IMR-90 (cell line): ENCODE measurements around the gene PTH. TPM values are rescaled to one million over a fixed set of nuclear protein-coding genes. Genes with fewer than 3 reads are reported as not detected.

Experiments
- ATAC-seq: fragments of 200-7000 bp; cut with Tn5 transposase; 2 replicates; pipeline ENCODE4 v1.9.1; 2020; ENCODE audit warnings: low read depth, mild to moderate bottlenecking, moderate library complexity
- BruUV-seq: library from RNA; stranded (reverse); fragments of 400-500 nt; replicated peaks from 2 replicates; lab custom pipeline; 2021; lab: Mats Ljungman, UMichigan
- CTCF ChIA-PET: fragments of 300-600 bp; formaldehyde crosslinking; extraction: SDS; loops from one replicate; lab custom pipeline; 2021; ENCODE audit warnings: antibody characterized with exemption; lab: Yijun Ruan, JAX
- POLR2A ChIA-PET: fragments of 300-600 bp; sonication (Branson Sonifier 250); formaldehyde crosslinking; loops from one replicate; lab custom pipeline; 2022; ENCODE audit warnings: antibody characterized with exemption; ENCODE audit not compliant: unreplicated experiment; lab: Charles Lee
- DNase-seq: peaks from one replicate; pipeline ENCODE4 v3.0.0; 2013
- H2AFZ ChIP-seq: replicated peaks from 2 replicates; pipeline ENCODE3; 2013; ENCODE audit warnings: low read length, mild to moderate bottlenecking; ENCODE audit not compliant: poor library complexity
- H2AK5ac ChIP-seq: 2 replicates; pipeline ENCODE4 v1.6.1; 2013; ENCODE audit warnings: low read depth, low read length, inconsistent platforms
- H2AK9ac ChIP-seq: replicated peaks from 2 replicates; pipeline ENCODE3; 2013; ENCODE audit warnings: mild to moderate bottlenecking, low read depth, low read length, moderate library complexity; ENCODE audit not compliant: poor library complexity
- H2BK120ac ChIP-seq: 2 replicates; pipeline ENCODE4 v1.6.1; 2013; ENCODE audit warnings: low read depth, low read length, inconsistent platforms
- H2BK15ac ChIP-seq: 3 replicates; pipeline ENCODE4 v1.6.1; 2013; ENCODE audit warnings: low read depth, low read length, inconsistent platforms
- H2BK20ac ChIP-seq: 2 replicates; pipeline ENCODE4 v1.6.1; 2013; ENCODE audit warnings: low read depth, mild to moderate bottlenecking, inconsistent platforms, low read length, moderate library complexity
- H2BK5ac ChIP-seq: 2 replicates; pipeline ENCODE4 v1.6.1; 2013; ENCODE audit warnings: mild to moderate bottlenecking, low read depth, low read length, inconsistent platforms; ENCODE audit not compliant: poor library complexity, severe bottlenecking
- H3K14ac ChIP-seq: replicated peaks from 2 replicates; pipeline ENCODE4 v1.6.1; 2013; ENCODE audit warnings: low read depth, low read length, inconsistent platforms
- H3K18ac ChIP-seq: 2 replicates; pipeline ENCODE4 v1.6.1; 2013; ENCODE audit warnings: low read depth, low read length, control low read depth
- H3K23ac ChIP-seq: 2 replicates; pipeline ENCODE4 v1.6.1; 2013; ENCODE audit warnings: low read depth, low read length, inconsistent platforms
- H3K27ac ChIP-seq: 2 replicates; pipeline ENCODE4 v1.5.1; 2013; ENCODE audit warnings: mild to moderate bottlenecking, control low read depth, low read length; ENCODE audit not compliant: insufficient read depth
- H3K27me3 ChIP-seq: 2 replicates; pipeline ENCODE4 v1.6.1; 2013; ENCODE audit warnings: low read length; ENCODE audit not compliant: control insufficient read depth, insufficient read depth
- H3K36me3 ChIP-seq: 2 replicates; pipeline ENCODE4 v1.6.1; 2013; ENCODE audit warnings: low read length, mixed read lengths; ENCODE audit not compliant: control insufficient read depth, insufficient read depth
- H3K4ac ChIP-seq: 2 replicates; pipeline ENCODE4 v1.6.1; 2013; ENCODE audit warnings: low read depth, low read length, inconsistent platforms
- H3K4me1 ChIP-seq: 2 replicates; pipeline ENCODE4 v1.6.1; 2013; ENCODE audit warnings: low read length, mixed read lengths; ENCODE audit not compliant: control insufficient read depth, insufficient read depth
- H3K4me2 ChIP-seq: 2 replicates; pipeline ENCODE4 v1.6.1; 2013; ENCODE audit warnings: low read depth, mild to moderate bottlenecking, control low read depth, low read length, moderate library complexity
- H3K4me3 ChIP-seq: 2 replicates; pipeline ENCODE4 v1.5.1; 2013; ENCODE audit warnings: low read depth, mild to moderate bottlenecking, control low read depth, low read length, moderate library complexity; ENCODE audit not compliant: insufficient read depth
- H3K56ac ChIP-seq: 2 replicates; pipeline ENCODE4 v1.6.1; 2013; ENCODE audit warnings: low read length, inconsistent platforms; ENCODE audit not compliant: insufficient read depth; ENCODE audit errors: extremely low read depth
- H3K79me1 ChIP-seq, 2 experiments: 2 replicates each; pipeline ENCODE4 v1.6.1; 2013; ENCODE audit warnings: low read length in 2 of 2, inconsistent platforms in 1 of 2, low read depth in 1 of 2
- H3K9ac ChIP-seq: 2 replicates; pipeline ENCODE4 v1.6.1; 2013; ENCODE audit warnings: low read depth, low read length, control low read depth
- H3K9me1 ChIP-seq: 2 replicates; pipeline ENCODE4 v1.6.1; 2013; ENCODE audit warnings: low read length, inconsistent platforms; ENCODE audit not compliant: insufficient read depth
- H3K9me3 ChIP-seq: 2 replicates; pipeline ENCODE4 v1.6.1; 2013; ENCODE audit warnings: low read length; ENCODE audit not compliant: control insufficient read depth, insufficient read depth
- H4K20me1 ChIP-seq: 2 replicates; pipeline ENCODE4 v1.6.1; 2013; ENCODE audit warnings: low read length, inconsistent platforms; ENCODE audit not compliant: insufficient read depth
- H4K5ac ChIP-seq: 2 replicates; pipeline ENCODE4 v1.6.1; 2013; ENCODE audit warnings: mild to moderate bottlenecking, low read depth, low read length, control low read depth
- H4K8ac ChIP-seq, 2 experiments: 2 replicates each; pipeline ENCODE4 v1.6.1; 2013; ENCODE audit warnings: low read depth in 2 of 2, low read length in 2 of 2, control low read depth in 1 of 2, inconsistent platforms in 1 of 2
- H4K91ac ChIP-seq: 2 replicates; pipeline ENCODE4 v1.6.1; 2013; ENCODE audit warnings: low read depth, low read length, inconsistent platforms; ENCODE audit not compliant: insufficient read depth
- BHLHE40 ChIP-seq: fragments of 150-350 bp; IDR thresholded peaks from 2 replicates; pipeline ENCODE4 v1.6.1; 2016; ENCODE audit warnings: mild to moderate bottlenecking, low read depth, low read length
- POLR2A ChIP-seq: IDR thresholded peaks from 2 replicates; pipeline ENCODE4 v1.6.1; 2012; ENCODE audit warnings: mild to moderate bottlenecking, low read depth, low read length
- RAD21 ChIP-seq: IDR thresholded peaks from 2 replicates; pipeline ENCODE4 v1.6.1; 2012; ENCODE audit warnings: low read length, improper control_type of control experiment
- RCOR1 ChIP-seq: IDR thresholded peaks from 2 replicates; pipeline ENCODE4 v1.6.1; 2012; ENCODE audit warnings: mild to moderate bottlenecking, low read length, improper control_type of control experiment; ENCODE audit not compliant: insufficient replicate concordance
- SMC3 ChIP-seq: fragments of 150-350 bp; IDR thresholded peaks from 2 replicates; pipeline ENCODE4 v1.6.1; 2016; ENCODE audit warnings: low read depth, mild to moderate bottlenecking, antibody characterized with exemption, low read length, moderate library complexity
- WGBS, 2 experiments: methylation state at CpG; one replicate each; pipeline versions ENCODE4 v1.1.5 to v1.1.7; 2013; ENCODE audit warnings: missing lambda C conversion rate in 2 of 2; ENCODE audit not compliant: insufficient read length in 1 of 2; ENCODE audit errors: extremely low coverage in 2 of 2; 5-methylcytosine and 5-hydroxymethylcytosine counted together
- dilution Hi-C: fragments of 300-500 bp; cut with HindIII; formaldehyde crosslinking; loops from one replicate; pipeline ENCODE4 v1.14.3; 2018; ENCODE audit warnings: low sequenced_read_pairs; ENCODE audit not compliant: unreplicated experiment
- in situ Hi-C: fragments of 300-500 bp; cut with MboI; formaldehyde crosslinking; loops from 3 replicates; pipeline ENCODE4 v1.14.3; 2019; ENCODE audit warnings: low sequenced_read_pairs, inconsistent platforms, mixed read lengths
- intact Hi-C: fragments of 100-400 bp; cut with micrococcal nuclease; formaldehyde crosslinking; loops from 2 replicates; pipeline ENCODE4 v1.10.0; 2022
- polyA plus RNA-seq, 3 experiments: library from polyadenylated mRNA; depleted of rRNA; stranded (reverse); fragments of >200 nt; gene quantifications; 2 replicates each; pipeline ENCODE4 v1.2.3, GENCODE V29; 2012; ENCODE audit warnings: low replicate concordance in 1 of 3
- total RNA-seq: library from RNA; depleted of rRNA; stranded (reverse); fragments of >200 nt; gene quantifications from 2 replicates; pipeline ENCODE4 v1.2.3, GENCODE V29; 2012
- TF ChIP-seq, protein P1 (sequence below): fragments of 150-350 bp; IDR thresholded peaks from 2 replicates; pipeline ENCODE4 v1.6.1; 2016; ENCODE audit warnings: low read depth, mild to moderate bottlenecking, low read length, moderate library complexity, borderline replicate concordance
- TF ChIP-seq, protein P2 (sequence below): fragments of 150-350 bp; IDR thresholded peaks from 2 replicates; pipeline ENCODE4 v1.6.1; 2017; ENCODE audit warnings: mild to moderate bottlenecking, antibody characterized with exemption, low read length, low read depth
- TF ChIP-seq, protein P3 (sequence below): conservative IDR thresholded peaks from 2 replicates; pipeline ENCODE4 v1.5.1; 2012; ENCODE audit warnings: mild to moderate bottlenecking, low read depth, low read length, improper control_type of control experiment

The PTH gene
- total and polyA plus RNA-seq, 2 of the 4 experiments (the other 2 are of a cell fraction), result not detected

DNA sequence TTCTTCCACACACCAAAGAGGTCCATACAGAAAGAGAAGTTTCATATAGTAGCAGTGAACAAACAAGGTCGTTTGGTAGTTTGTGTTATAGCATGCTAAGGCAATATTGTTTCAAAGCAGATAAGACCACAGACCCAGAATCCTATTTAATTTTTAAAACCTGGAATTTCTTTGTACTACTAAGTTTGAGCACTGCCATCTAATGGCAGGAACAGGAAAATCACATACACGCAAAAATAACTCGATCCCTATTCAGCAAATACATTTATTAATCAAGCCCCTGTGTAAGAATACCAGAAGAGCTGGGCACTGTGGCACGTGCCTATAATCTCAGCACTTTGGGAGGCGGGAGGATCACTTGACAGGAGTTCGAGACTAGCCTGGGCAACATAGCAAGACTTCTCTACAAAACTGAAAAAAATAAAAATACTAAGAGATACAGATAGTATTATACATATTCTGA is 29.9 kb downstream of the PTH start:
- Histone ChIP-seq H4K91ac (no peak overlapping the region), H3K36me3 (no peaks in the 10 kb centered on the region), H2BK20ac (no peak overlapping the region), H2AK9ac (no peak overlapping the region), H3K56ac (no peak overlapping the region), H2BK15ac (no peak overlapping the region), H3K9me3 (no peaks in the 10 kb centered on the region; the same call in 1 of the 2 replicates), H3K4me2 (peak overlapping the region; percentile 53; the same call in 1 of the 2 replicates), H2AFZ (peak overlapping the region; percentile 65), H4K20me1 (no peaks in the 10 kb centered on the region), H3K18ac (no peak overlapping the region), H3K9me1 (no peaks in the 10 kb centered on the region), H3K4ac (no peak overlapping the region), H4K5ac (no peak overlapping the region), H2BK120ac (no peak overlapping the region), H3K14ac (no peak overlapping the region), H3K27ac (no peak overlapping the region), H3K4me1 (peaks cover 3% of the 10 kb centered on the region), H3K4me3 (no peak overlapping the region), H4K8ac (no peak overlapping the region), H3K27me3 (peaks cover 17% of the 10 kb centered on the region), H3K9ac (no peak overlapping the region), H3K23ac (no peak overlapping the region), H3K79me1 (peaks cover 4 to 22% of the 10 kb centered on the region in 2 experiments; a peak in 3 of 4 replicates), H2AK5ac (no peak overlapping the region), H2BK5ac (no peak overlapping the region)
- DNase-seq (peak; percentile 55), ATAC-seq (no peak)
- ChIA-PET POLR2A (no interaction called here), CTCF (interaction anchor here (0.9 to 1.2 kb wide), 2 partner anchors 21 to 80 kb away, joined by 3 read pairs; no protein-coding TSS in a partner anchor)
- in situ Hi-C loops, result no loop called here
- dilution Hi-C loops, result no loop called here
- BruUV-seq, result no TSS peak
- intact Hi-C loops, result loop anchor here (10.0 kb wide), 1 partner anchor 191 kb away; the partner anchor contains the start of gene BMAL1
- TF ChIP-seq, protein P1, sequence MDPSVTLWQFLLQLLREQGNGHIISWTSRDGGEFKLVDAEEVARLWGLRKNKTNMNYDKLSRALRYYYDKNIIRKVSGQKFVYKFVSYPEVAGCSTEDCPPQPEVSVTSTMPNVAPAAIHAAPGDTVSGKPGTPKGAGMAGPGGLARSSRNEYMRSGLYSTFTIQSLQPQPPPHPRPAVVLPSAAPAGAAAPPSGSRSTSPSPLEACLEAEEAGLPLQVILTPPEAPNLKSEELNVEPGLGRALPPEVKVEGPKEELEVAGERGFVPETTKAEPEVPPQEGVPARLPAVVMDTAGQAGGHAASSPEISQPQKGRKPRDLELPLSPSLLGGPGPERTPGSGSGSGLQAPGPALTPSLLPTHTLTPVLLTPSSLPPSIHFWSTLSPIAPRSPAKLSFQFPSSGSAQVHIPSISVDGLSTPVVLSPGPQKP, result no peak
- TF ChIP-seq SMC3, result peak; percentile 37; the same call in 1 of the 2 replicates
- TF ChIP-seq, protein P2, sequence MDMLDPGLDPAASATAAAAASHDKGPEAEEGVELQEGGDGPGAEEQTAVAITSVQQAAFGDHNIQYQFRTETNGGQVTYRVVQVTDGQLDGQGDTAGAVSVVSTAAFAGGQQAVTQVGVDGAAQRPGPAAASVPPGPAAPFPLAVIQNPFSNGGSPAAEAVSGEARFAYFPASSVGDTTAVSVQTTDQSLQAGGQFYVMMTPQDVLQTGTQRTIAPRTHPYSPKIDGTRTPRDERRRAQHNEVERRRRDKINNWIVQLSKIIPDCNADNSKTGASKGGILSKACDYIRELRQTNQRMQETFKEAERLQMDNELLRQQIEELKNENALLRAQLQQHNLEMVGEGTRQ, result no peak
- peak; percentile 46; the same call in 1 of the 2 replicates for TF ChIP-seq BHLHE40
- no peak for TF ChIP-seq POLR2A
- TF ChIP-seq, protein P3, sequence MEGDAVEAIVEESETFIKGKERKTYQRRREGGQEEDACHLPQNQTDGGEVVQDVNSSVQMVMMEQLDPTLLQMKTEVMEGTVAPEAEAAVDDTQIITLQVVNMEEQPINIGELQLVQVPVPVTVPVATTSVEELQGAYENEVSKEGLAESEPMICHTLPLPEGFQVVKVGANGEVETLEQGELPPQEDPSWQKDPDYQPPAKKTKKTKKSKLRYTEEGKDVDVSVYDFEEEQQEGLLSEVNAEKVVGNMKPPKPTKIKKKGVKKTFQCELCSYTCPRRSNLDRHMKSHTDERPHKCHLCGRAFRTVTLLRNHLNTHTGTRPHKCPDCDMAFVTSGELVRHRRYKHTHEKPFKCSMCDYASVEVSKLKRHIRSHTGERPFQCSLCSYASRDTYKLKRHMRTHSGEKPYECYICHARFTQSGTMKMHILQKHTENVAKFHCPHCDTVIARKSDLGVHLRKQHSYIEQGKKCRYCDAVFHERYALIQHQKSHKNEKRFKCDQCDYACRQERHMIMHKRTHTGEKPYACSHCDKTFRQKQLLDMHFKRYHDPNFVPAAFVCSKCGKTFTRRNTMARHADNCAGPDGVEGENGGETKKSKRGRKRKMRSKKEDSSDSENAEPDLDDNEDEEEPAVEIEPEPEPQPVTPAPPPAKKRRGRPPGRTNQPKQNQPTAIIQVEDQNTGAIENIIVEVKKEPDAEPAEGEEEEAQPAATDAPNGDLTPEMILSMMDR, result peak; percentile 65
- no peak for TF ChIP-seq RCOR1
- TF ChIP-seq RAD21, result peak; percentile 44; the same call in 1 of the 2 replicates
- no CpG with 5 or more reads among the region's 6 CpGs for WGBS, 2 experiments
